Measurements from ENCODE around the gene IQCN.

Gene IQCN

DNA sequence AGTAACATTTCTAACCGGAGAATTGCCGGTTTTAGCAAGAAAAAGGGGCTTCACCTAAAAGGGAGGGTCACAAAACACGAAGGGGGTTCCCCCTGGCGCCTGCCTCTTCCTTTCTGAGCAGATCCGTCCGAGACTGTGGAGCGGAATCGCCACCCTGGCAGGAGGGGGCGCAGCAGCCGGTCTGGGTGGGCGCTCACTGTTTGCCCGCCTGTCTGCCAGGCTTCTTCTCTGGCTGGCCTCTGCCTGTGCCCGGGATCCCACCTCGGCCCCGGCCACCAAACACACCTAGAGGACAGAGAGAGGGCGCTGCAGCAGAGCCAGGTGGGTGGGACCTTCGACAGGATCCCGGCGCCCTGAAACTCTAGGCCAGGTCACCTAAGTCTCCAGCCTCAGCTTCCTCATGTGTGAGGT, 33.0 kb upstream of the IQCN start:
- no peak overlapping the region for H3K4me2 ChIP-seq (ENCODE audit: insufficient read depth, low read length)
- TF ChIP-seq, protein P1, sequence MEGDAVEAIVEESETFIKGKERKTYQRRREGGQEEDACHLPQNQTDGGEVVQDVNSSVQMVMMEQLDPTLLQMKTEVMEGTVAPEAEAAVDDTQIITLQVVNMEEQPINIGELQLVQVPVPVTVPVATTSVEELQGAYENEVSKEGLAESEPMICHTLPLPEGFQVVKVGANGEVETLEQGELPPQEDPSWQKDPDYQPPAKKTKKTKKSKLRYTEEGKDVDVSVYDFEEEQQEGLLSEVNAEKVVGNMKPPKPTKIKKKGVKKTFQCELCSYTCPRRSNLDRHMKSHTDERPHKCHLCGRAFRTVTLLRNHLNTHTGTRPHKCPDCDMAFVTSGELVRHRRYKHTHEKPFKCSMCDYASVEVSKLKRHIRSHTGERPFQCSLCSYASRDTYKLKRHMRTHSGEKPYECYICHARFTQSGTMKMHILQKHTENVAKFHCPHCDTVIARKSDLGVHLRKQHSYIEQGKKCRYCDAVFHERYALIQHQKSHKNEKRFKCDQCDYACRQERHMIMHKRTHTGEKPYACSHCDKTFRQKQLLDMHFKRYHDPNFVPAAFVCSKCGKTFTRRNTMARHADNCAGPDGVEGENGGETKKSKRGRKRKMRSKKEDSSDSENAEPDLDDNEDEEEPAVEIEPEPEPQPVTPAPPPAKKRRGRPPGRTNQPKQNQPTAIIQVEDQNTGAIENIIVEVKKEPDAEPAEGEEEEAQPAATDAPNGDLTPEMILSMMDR (IDR thresholded peaks at IDR 0.05; ENCODE audit: borderline replicate concordance, extremely low read depth, low read length, poor library complexity, severe bottlenecking), result no peak
- no peak for TF ChIP-seq EZH2 (IDR thresholded peaks at IDR 0.05; ENCODE audit: borderline replicate concordance, low read depth, low read length, severe bottlenecking)
- DNase-seq, result no peak

DNA sequence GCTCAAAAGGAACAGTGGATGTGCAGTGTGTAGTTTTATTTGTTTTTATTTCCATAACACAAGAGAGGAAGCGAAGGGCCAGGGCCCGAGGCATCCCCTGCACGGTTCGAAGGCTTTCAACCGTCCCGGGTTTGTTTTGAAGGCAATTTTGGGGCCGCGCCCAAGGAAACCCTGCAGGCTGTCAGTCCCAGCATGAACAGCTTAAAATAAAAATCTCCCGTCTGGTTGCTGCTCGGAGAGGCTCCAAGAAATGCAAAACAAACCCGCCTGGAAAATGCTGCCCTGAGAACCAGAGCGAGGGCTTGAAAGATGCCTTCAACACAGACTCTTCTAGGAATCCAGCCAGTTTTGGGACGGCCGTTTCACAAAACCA, 32.6 kb upstream of the IQCN start:
- H3K4me1 ChIP-seq (ENCODE audit: insufficient read depth, low read length), result peaks cover 40% of the 10 kb centered on the region
- H4K20me1 ChIP-seq (ENCODE audit: insufficient read depth, low read length), result peaks cover 32% of the 10 kb centered on the region
- H3K4me2 ChIP-seq (ENCODE audit: insufficient read depth, low read length), result no peak overlapping the region
- TF ChIP-seq, protein P1 (IDR thresholded peaks at IDR 0.05; ENCODE audit: borderline replicate concordance, extremely low read depth, low read length, poor library complexity, severe bottlenecking), result no peak
- no peak for TF ChIP-seq EZH2 (IDR thresholded peaks at IDR 0.05; ENCODE audit: borderline replicate concordance, low read depth, low read length, severe bottlenecking)
- H3K27me3 ChIP-seq (ENCODE audit: insufficient read depth, low read length, poor library complexity), result no peaks in the 10 kb centered on the region
- DNase-seq (no peak), ATAC-seq (ENCODE audit: insufficient read depth, low read depth) (no peak)
- H3K9ac ChIP-seq (ENCODE audit: low read depth, low read length), result no peak overlapping the region
- H3K9me3 ChIP-seq (ENCODE audit: insufficient read depth, low read length, severe bottlenecking), result no peaks in the 10 kb centered on the region
- H3K36me3 ChIP-seq (ENCODE audit: insufficient read depth, low read length), result peaks cover 62% of the 10 kb centered on the region
- H2AFZ ChIP-seq (ENCODE audit: low read depth, low read length), result no peak overlapping the region
- H3K4me3 ChIP-seq (ENCODE audit: low read depth in 1 of 2, low read length in 2 of 2), result no peak overlapping the region
- H3K79me2 ChIP-seq (ENCODE audit: insufficient read depth, low read length), result peaks cover 6% of the 10 kb centered on the region
- H3K27ac ChIP-seq (ENCODE audit: low read length), result no peak overlapping the region

More for the DNA sequence above, 33.0 kb upstream of the IQCN start:
- Histone ChIP-seq H4K20me1 (ENCODE audit: insufficient read depth, low read length) (peaks cover 36% of the 10 kb centered on the region), H3K9ac (ENCODE audit: low read depth, low read length) (no peak overlapping the region), H3K9me3 (ENCODE audit: insufficient read depth, low read length, severe bottlenecking) (no peaks in the 10 kb centered on the region), H3K36me3 (ENCODE audit: insufficient read depth, low read length) (peaks cover 66% of the 10 kb centered on the region), H3K4me1 (ENCODE audit: insufficient read depth, low read length) (peaks cover 40% of the 10 kb centered on the region), H3K27me3 (ENCODE audit: insufficient read depth, low read length, poor library complexity) (no peaks in the 10 kb centered on the region), H3K79me2 (ENCODE audit: insufficient read depth, low read length) (peaks cover 8% of the 10 kb centered on the region), H3K27ac (ENCODE audit: low read length) (no peak overlapping the region), H3K4me3 (ENCODE audit: low read depth in 1 of 2, low read length in 2 of 2) (no peak overlapping the region), H2AFZ (ENCODE audit: low read depth, low read length) (no peak overlapping the region)
- ATAC-seq (ENCODE audit: insufficient read depth, low read depth), result no peak

DNA sequence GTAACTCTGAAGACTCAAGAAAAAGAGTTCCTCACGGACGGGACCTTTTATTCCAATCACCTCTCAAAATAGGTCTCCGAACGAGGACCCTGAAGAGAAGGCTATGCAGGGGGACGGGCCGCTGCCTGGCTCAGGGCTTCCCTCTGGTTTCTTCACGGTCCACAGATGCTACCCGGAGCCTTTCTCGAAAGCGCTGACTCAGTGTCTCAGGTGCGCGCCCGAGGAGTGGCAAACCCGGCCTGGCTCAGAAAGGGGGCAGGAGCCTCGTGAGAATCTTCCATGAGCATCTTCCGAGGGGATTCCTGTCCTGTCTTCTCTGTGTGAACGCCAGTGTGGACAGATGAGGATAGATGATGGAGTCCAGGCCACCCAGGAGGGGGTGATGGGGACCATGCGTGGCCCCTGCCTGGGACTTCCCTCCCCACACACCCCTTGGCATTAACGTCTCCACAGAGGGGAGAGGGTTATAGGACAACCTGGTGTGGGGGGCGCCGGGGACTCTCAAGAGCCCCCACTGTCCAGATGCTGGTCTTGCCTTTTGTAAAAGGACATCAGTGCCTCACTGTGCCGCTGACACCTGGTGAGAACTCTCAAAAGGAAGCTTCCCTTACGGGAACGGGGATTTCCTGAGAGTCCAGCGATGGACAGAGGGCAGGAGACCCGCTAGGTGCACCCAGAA, 32.1 kb upstream of the IQCN start:
- Histone ChIP-seq H2AFZ (ENCODE audit: low read depth, low read length) (no peak overlapping the region), H3K36me3 (ENCODE audit: insufficient read depth, low read length) (peaks cover 56% of the 10 kb centered on the region), H3K27ac (ENCODE audit: low read length) (no peak overlapping the region), H3K9me3 (ENCODE audit: insufficient read depth, low read length, severe bottlenecking) (no peaks in the 10 kb centered on the region), H3K4me1 (ENCODE audit: insufficient read depth, low read length) (peaks cover 40% of the 10 kb centered on the region), H3K9ac (ENCODE audit: low read depth, low read length) (no peak overlapping the region), H4K20me1 (ENCODE audit: insufficient read depth, low read length) (peaks cover 27% of the 10 kb centered on the region), H3K79me2 (ENCODE audit: insufficient read depth, low read length) (peaks cover 2% of the 10 kb centered on the region), H3K27me3 (ENCODE audit: insufficient read depth, low read length, poor library complexity) (no peaks in the 10 kb centered on the region), H3K4me2 (ENCODE audit: insufficient read depth, low read length) (no peak overlapping the region), H3K4me3 (ENCODE audit: low read depth in 1 of 2, low read length in 2 of 2) (no peak overlapping the region)
- DNase-seq (no peak), ATAC-seq (ENCODE audit: insufficient read depth, low read depth) (no peak)
- TF ChIP-seq, protein P1 (IDR thresholded peaks at IDR 0.05; ENCODE audit: borderline replicate concordance, extremely low read depth, low read length, poor library complexity, severe bottlenecking), result no peak
- no peak for TF ChIP-seq EZH2 (IDR thresholded peaks at IDR 0.05; ENCODE audit: borderline replicate concordance, low read depth, low read length, severe bottlenecking)

Measured in DND-41 (cell line).